ENCODE data around the gene RAB44.

DNA sequence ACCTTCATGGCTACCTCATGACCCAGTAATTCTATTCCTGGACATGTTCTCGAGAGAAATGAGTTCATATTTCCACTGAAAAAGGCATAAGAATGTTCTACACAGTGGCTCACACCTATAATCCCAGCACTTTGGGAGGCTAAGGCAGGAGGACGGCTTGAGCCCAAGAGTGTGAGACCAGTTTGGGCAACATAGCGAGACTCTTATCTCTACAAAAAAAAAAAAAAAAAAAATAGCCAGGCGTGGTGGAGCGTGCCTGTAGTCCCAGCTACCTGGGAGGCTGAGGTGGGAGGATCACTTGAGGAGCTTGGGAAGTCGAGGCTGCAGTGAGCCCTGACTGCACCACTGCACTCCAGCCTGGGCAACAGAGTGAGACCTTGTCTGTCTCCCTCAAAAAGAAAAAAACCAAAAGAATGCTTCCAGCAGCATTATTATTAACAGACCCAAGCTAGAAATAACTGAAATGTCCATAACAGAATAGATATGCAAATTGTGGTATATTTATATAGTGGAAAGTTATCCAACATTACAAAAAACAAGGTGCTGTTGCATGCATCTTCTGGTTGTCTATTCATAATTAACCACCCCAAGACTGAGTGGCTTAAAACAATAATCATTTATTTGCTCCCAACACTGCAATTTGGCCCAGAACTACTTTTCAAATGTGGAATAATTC, 9.4 kb upstream of the RAB44 start:
- TF ChIP-seq ZNF121 (CRISPR knock-in tag; IDR thresholded peaks at IDR 0.05) (peak; percentile 16; the same call in 1 of the 2 replicates), RBM22 (optimal IDR thresholded peaks at IDR 0.05; ENCODE audit: low read length) (no peak), HCFC1 (IDR thresholded peaks at IDR 0.05; ENCODE audit: low read depth, low read length) (no peak), EZH2 (conservative IDR thresholded peaks at IDR 0.05; ENCODE audit: low read depth, low read length) (no peak), POLR2A (IDR thresholded peaks at IDR 0.05; ENCODE audit: insufficient read depth in 1 of 2, low read depth in 2 of 2, low read length in 2 of 2) (no peak), GPN1 (CRISPR knock-in tag; IDR thresholded peaks at IDR 0.05; ENCODE audit: borderline replicate concordance) (no peak), ZNF10 (CRISPR knock-in tag; IDR thresholded peaks at IDR 0.05; ENCODE audit: borderline replicate concordance, low read depth) (no peak), ARHGAP35 (CRISPR knock-in tag; IDR thresholded peaks at IDR 0.05; ENCODE audit: borderline replicate concordance) (no peak), TAF1 (CRISPR knock-in tag; IDR thresholded peaks at IDR 0.05) (no peak)
- TF ChIP-seq, protein P1, sequence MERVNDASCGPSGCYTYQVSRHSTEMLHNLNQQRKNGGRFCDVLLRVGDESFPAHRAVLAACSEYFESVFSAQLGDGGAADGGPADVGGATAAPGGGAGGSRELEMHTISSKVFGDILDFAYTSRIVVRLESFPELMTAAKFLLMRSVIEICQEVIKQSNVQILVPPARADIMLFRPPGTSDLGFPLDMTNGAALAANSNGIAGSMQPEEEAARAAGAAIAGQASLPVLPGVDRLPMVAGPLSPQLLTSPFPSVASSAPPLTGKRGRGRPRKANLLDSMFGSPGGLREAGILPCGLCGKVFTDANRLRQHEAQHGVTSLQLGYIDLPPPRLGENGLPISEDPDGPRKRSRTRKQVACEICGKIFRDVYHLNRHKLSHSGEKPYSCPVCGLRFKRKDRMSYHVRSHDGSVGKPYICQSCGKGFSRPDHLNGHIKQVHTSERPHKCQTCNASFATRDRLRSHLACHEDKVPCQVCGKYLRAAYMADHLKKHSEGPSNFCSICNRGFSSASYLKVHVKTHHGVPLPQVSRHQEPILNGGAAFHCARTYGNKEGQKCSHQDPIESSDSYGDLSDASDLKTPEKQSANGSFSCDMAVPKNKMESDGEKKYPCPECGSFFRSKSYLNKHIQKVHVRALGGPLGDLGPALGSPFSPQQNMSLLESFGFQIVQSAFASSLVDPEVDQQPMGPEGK (CRISPR knock-in tag; IDR thresholded peaks at IDR 0.05), result no peak
